CD14-positive monocyte (primary cell): ENCODE data around the gene PARP8. TPM values are rescaled to one million over a fixed set of nuclear protein-coding genes. Genes with fewer than 3 reads are reported as not detected.

Source experiments
- DNase-seq, 3 donors: peaks; one replicate each; pipeline ENCODE4 v3.0.0-alpha.2; 2011 to 2022
- H2AFZ ChIP-seq: 2 replicates; pipeline ENCODE4 v1.6.0; 2012; ENCODE audit warnings: mild to moderate bottlenecking, low read depth, low read length, inconsistent platforms; ENCODE audit not compliant: insufficient read depth, poor library complexity, severe bottlenecking
- H3K27ac ChIP-seq, 2 donors: 1 replicate in 1 of 2; 2 replicates in 1 of 2; pipeline ENCODE4 v1.5.1; 2012 to 2013; ENCODE audit warnings: low read length in 2 of 2, control low read depth in 1 of 2, inconsistent platforms in 1 of 2, low read depth in 1 of 2, mild to moderate bottlenecking in 1 of 2
- H3K27me3 ChIP-seq, 2 donors: one replicate each; pipeline versions ENCODE4 v1.6.0 to v1.6.1; 2011 to 2013; ENCODE audit warnings: low read length in 2 of 2; ENCODE audit not compliant: control insufficient read depth in 2 of 2, insufficient read depth in 2 of 2
- H3K36me3 ChIP-seq, 2 donors: replicated peaks in 1 of 2; 1 replicate in 1 of 2; 2 replicates in 1 of 2; pipeline versions ENCODE4 v1.5.1 to v1.6.1; 2012 to 2013; ENCODE audit warnings: low read length in 2 of 2, control low read depth in 1 of 2, inconsistent platforms in 1 of 2, mild to moderate bottlenecking in 1 of 2; ENCODE audit not compliant: insufficient read depth in 2 of 2, control insufficient read depth in 1 of 2
- H3K4me1 ChIP-seq, 2 donors: 1 replicate in 1 of 2; 2 replicates in 1 of 2; pipeline versions ENCODE4 v1.5.1 to v1.6.1; 2012 to 2013; ENCODE audit warnings: low read length in 2 of 2, control low read depth in 1 of 2, inconsistent platforms in 1 of 2, mild to moderate bottlenecking in 1 of 2, moderate library complexity in 1 of 2; ENCODE audit not compliant: insufficient read depth in 2 of 2, control insufficient read depth in 1 of 2
- H3K4me2 ChIP-seq: replicated peaks from 2 replicates; pipeline ENCODE3; 2012; ENCODE audit warnings: low read length, moderate library complexity, mild to moderate bottlenecking; ENCODE audit not compliant: poor library complexity, severe bottlenecking; ENCODE audit errors: extremely low read depth
- H3K4me3 ChIP-seq, 3 experiments: fragments of 200-600 bp in 1 of 3; sonication (generic) in 1 of 3; replicated peaks in 1 of 3; 1 replicate in 2 of 3; 2 replicates in 1 of 3; pipeline ENCODE4 v1.5.1; 2011 to 2013; ENCODE audit warnings: low read length in 3 of 3, mild to moderate bottlenecking in 3 of 3, control low read depth in 2 of 3, low read depth in 2 of 3, inconsistent platforms in 1 of 3, moderate library complexity in 1 of 3
- H3K79me2 ChIP-seq: 2 replicates; pipeline ENCODE4 v1.6.0; 2012; ENCODE audit warnings: mild to moderate bottlenecking, control low read depth, inconsistent platforms, low read length, moderate library complexity; ENCODE audit not compliant: insufficient read depth
- H3K9ac ChIP-seq: 2 replicates; pipeline ENCODE4 v1.6.0; 2017; ENCODE audit warnings: low read length, mild to moderate bottlenecking; ENCODE audit not compliant: insufficient read depth, poor library complexity, severe bottlenecking
- H3K9me3 ChIP-seq, 2 donors: replicated peaks in 1 of 2; 1 replicate in 1 of 2; 2 replicates in 1 of 2; pipeline versions ENCODE4 v1.5.1 to v1.6.1; 2012 to 2013; ENCODE audit warnings: low read length in 2 of 2, control low read depth in 1 of 2; ENCODE audit not compliant: control insufficient read depth in 1 of 2, insufficient read depth in 1 of 2
- H4K20me1 ChIP-seq: 2 replicates; pipeline ENCODE4 v1.6.0; 2012; ENCODE audit warnings: mild to moderate bottlenecking, low read length, control low read depth, moderate library complexity; ENCODE audit not compliant: insufficient read depth
- H3K27ac Mint-ChIP-seq, 7 donors: one replicate each; pipeline ENCODE4 v1.8.0; 2020; ENCODE audit warnings: mild to moderate bottlenecking in 7 of 7, mixed read lengths in 7 of 7, moderate library complexity in 6 of 7, inconsistent platforms in 2 of 7
- H3K27me3 Mint-ChIP-seq, 3 donors: one replicate each; pipeline ENCODE4 v1.8.0; 2021 to 2022; ENCODE audit warnings: low read depth in 3 of 3, mild to moderate bottlenecking in 3 of 3, mixed read lengths in 3 of 3, moderate library complexity in 3 of 3, inconsistent platforms in 1 of 3
- H3K36me3 Mint-ChIP-seq, 2 donors: one replicate each; pipeline ENCODE4 v1.8.0; 2020; ENCODE audit warnings: mixed read lengths in 2 of 2, inconsistent platforms in 1 of 2, mild to moderate bottlenecking in 1 of 2
- H3K4me1 Mint-ChIP-seq: one replicate; pipeline ENCODE4 v1.8.0; 2020; ENCODE audit warnings: mild to moderate bottlenecking, mixed read lengths
- H3K4me3 Mint-ChIP-seq, 2 donors: one replicate each; pipeline ENCODE4 v1.8.0; 2020; ENCODE audit warnings: mild to moderate bottlenecking in 2 of 2, mixed read lengths in 2 of 2, moderate library complexity in 1 of 2
- H3K9me3 Mint-ChIP-seq, 7 donors: one replicate each; pipeline ENCODE4 v1.8.0; 2020 to 2022; ENCODE audit warnings: mixed read lengths in 7 of 7, mild to moderate bottlenecking in 6 of 7, moderate library complexity in 6 of 7, inconsistent platforms in 2 of 7
- WGBS: methylation state at CpG from one replicate; pipeline ENCODE4 v1.1.5; 2013; ENCODE audit warnings: missing lambda C conversion rate; ENCODE audit not compliant: insufficient coverage; 5-methylcytosine and 5-hydroxymethylcytosine counted together
- intact Hi-C, 2 donors: fragments of 100-400 bp; cut with micrococcal nuclease; formaldehyde crosslinking; loops; one replicate each; pipeline versions ENCODE4 v1.15.0 to v1.15.1; 2023
- polyA plus RNA-seq, 3 donors: library from polyadenylated mRNA; depleted of rRNA in 1 of 3; unstranded in 2 of 3; stranded (reverse) in 1 of 3; fragments of 300-500 nt in 2 of 3; fragments of >200 nt in 1 of 3; fragmentation: Illumina TruSeq in 2 of 3; gene quantifications; 1 replicate in 2 of 3; 2 replicates in 1 of 3; pipeline ENCODE4 v1.2.3, GENCODE V29; 2012 to 2021
- TF ChIP-seq, protein P1 (sequence below): fragments of 200-600 bp; IDR thresholded peaks from one replicate; pipeline ENCODE4 v1.8.0; 2022; ENCODE audit warnings: antibody characterized with exemption, mild to moderate bottlenecking

Gene PARP8
- polyA plus RNA-seq, 3 donors, result 27.5 to 170 (median 40.6) TPM

- Mint-ChIP-seq H3K4me1 (no peaks in the 10 kb centered on the region), H3K9me3 (peaks cover 0 to 7% (median 0%) of the 10 kb centered on the region in 7 donors), H3K27me3 (no peaks in the 10 kb centered on the region), H3K4me3 (no peak overlapping the region), H3K36me3 (peaks cover 60 to 72% of the 10 kb centered on the region in 2 donors), H3K27ac (peak overlapping the region in 1 of 7 donors; percentile 79)
- Histone ChIP-seq H3K36me3 (peaks cover 60 to 85% of the 10 kb centered on the region in 2 donors), H3K4me3 (no peak overlapping the region), H3K4me1 (no peaks in the 10 kb centered on the region), H3K9ac (no peak overlapping the region), H3K4me2 (no peak overlapping the region), H3K27me3 (no peaks in the 10 kb centered on the region), H4K20me1 (peaks cover 38% of the 10 kb centered on the region), H2AFZ (no peak overlapping the region), H3K9me3 (no peaks in the 10 kb centered on the region), H3K79me2 (peaks cover 9% of the 10 kb centered on the region), H3K27ac (no peak overlapping the region)
- WGBS, result no CpG with 5 or more reads among the region's 3 CpGs
- intact Hi-C loops, result no loop called here
- TF ChIP-seq, protein P1, sequence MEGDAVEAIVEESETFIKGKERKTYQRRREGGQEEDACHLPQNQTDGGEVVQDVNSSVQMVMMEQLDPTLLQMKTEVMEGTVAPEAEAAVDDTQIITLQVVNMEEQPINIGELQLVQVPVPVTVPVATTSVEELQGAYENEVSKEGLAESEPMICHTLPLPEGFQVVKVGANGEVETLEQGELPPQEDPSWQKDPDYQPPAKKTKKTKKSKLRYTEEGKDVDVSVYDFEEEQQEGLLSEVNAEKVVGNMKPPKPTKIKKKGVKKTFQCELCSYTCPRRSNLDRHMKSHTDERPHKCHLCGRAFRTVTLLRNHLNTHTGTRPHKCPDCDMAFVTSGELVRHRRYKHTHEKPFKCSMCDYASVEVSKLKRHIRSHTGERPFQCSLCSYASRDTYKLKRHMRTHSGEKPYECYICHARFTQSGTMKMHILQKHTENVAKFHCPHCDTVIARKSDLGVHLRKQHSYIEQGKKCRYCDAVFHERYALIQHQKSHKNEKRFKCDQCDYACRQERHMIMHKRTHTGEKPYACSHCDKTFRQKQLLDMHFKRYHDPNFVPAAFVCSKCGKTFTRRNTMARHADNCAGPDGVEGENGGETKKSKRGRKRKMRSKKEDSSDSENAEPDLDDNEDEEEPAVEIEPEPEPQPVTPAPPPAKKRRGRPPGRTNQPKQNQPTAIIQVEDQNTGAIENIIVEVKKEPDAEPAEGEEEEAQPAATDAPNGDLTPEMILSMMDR, result no peak
- DNase-seq, result no peak
Measured at GRCh38 chr5:50813691-50814090, 147.3 kb downstream of the PARP8 start.

DNA sequence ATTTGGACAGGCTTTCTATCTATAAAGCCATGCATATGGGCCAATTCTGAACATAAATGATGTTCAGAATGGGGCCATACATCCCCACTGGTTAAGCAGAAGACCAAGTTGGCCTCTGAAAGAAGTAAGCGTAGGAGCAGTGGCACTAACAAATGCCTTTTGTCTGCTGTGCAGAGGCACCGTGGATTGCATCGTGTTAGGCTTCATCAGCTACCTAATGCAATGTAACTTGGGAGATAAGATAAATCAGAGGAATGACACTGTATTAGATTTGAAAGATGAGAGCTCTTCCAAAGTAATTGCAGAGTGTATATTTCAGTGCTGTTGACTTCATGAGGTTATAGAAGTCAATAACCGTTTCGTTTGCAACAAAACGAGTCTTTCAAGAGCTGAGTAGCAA, 148.1 kb downstream of the PARP8 start:
- Histone ChIP-seq H3K36me3 (peaks cover 57 to 83% of the 10 kb centered on the region in 2 donors), H3K27me3 (no peaks in the 10 kb centered on the region), H3K4me2 (no peak overlapping the region), H4K20me1 (peaks cover 44% of the 10 kb centered on the region), H3K79me2 (peaks cover 11% of the 10 kb centered on the region), H3K4me1 (no peaks in the 10 kb centered on the region), H3K9ac (no peak overlapping the region), H2AFZ (no peak overlapping the region), H3K9me3 (no peaks in the 10 kb centered on the region), H3K27ac (no peak overlapping the region), H3K4me3 (no peak overlapping the region)
- no peak for DNase-seq
- H3K27ac Mint-ChIP-seq, result no peak overlapping the region
- intact Hi-C loops, result no loop called here
- H3K9me3 Mint-ChIP-seq, result peaks cover 0 to 7% (median 0%) of the 10 kb centered on the region in 7 donors
- TF ChIP-seq, protein P1, result no peak
- 100% methylated on average over 3 of the region's 6 CpGs for WGBS
- no peaks in the 10 kb centered on the region for H3K4me1 Mint-ChIP-seq
- no peaks in the 10 kb centered on the region for H3K27me3 Mint-ChIP-seq
- H3K4me3 Mint-ChIP-seq, result no peak overlapping the region
- H3K36me3 Mint-ChIP-seq, result peaks cover 61 to 72% of the 10 kb centered on the region in 2 donors
